ENCODE data around the gene NUP210. TPM values are rescaled to one million over a fixed set of nuclear protein-coding genes. Genes with fewer than 3 reads are reported as not detected.
A peak's percentile ranks its signal among the peaks of the same experiment; 100 is the strongest.

The NUP210 gene
- polyA plus RNA-seq, 1 experiment = 0.32 TPM

DNA sequence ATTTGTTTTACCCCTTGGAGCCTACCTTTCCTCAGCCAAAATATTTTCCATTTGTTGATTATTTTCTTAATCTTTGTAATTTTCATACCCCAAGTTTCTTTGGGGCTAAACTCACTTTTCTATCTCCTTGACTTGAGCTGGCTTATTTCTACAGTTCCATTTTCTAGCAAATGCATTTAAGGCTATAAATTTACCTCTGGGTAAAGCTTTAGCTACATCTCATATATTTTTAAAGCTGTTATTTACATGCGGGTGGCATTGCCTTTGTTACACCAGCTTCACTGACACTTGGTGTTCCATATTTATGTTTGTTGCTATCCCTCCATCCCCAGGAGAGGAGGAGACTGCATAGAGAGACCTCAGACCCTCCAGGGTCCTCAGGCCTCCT is 136.3 kb downstream of the NUP210 start:
- CTCF ChIA-PET = interaction anchor here (1.2 to 1.5 kb wide), 2 partner anchors 180 to 212 kb away, joined by 3 read pairs; no protein-coding TSS in a partner anchor
- TF ChIP-seq, protein P1, sequence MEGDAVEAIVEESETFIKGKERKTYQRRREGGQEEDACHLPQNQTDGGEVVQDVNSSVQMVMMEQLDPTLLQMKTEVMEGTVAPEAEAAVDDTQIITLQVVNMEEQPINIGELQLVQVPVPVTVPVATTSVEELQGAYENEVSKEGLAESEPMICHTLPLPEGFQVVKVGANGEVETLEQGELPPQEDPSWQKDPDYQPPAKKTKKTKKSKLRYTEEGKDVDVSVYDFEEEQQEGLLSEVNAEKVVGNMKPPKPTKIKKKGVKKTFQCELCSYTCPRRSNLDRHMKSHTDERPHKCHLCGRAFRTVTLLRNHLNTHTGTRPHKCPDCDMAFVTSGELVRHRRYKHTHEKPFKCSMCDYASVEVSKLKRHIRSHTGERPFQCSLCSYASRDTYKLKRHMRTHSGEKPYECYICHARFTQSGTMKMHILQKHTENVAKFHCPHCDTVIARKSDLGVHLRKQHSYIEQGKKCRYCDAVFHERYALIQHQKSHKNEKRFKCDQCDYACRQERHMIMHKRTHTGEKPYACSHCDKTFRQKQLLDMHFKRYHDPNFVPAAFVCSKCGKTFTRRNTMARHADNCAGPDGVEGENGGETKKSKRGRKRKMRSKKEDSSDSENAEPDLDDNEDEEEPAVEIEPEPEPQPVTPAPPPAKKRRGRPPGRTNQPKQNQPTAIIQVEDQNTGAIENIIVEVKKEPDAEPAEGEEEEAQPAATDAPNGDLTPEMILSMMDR (IDR thresholded peaks at IDR 0.05; ENCODE audit: insufficient read depth, low read depth, low read length) = no peak
- Histone ChIP-seq H3K27me3 (ENCODE audit: control insufficient read depth, insufficient read depth, low read length) (peaks cover 22% of the 10 kb centered on the region), H3K4me3 (ENCODE audit: low read depth, low read length) (no peak overlapping the region), H3K36me3 (ENCODE audit: control insufficient read depth, insufficient read depth, low read length) (no peaks in the 10 kb centered on the region)
- POLR2A ChIA-PET = no interaction called here
- DNase-seq (ENCODE audit: low read depth) = no peak

DNA sequence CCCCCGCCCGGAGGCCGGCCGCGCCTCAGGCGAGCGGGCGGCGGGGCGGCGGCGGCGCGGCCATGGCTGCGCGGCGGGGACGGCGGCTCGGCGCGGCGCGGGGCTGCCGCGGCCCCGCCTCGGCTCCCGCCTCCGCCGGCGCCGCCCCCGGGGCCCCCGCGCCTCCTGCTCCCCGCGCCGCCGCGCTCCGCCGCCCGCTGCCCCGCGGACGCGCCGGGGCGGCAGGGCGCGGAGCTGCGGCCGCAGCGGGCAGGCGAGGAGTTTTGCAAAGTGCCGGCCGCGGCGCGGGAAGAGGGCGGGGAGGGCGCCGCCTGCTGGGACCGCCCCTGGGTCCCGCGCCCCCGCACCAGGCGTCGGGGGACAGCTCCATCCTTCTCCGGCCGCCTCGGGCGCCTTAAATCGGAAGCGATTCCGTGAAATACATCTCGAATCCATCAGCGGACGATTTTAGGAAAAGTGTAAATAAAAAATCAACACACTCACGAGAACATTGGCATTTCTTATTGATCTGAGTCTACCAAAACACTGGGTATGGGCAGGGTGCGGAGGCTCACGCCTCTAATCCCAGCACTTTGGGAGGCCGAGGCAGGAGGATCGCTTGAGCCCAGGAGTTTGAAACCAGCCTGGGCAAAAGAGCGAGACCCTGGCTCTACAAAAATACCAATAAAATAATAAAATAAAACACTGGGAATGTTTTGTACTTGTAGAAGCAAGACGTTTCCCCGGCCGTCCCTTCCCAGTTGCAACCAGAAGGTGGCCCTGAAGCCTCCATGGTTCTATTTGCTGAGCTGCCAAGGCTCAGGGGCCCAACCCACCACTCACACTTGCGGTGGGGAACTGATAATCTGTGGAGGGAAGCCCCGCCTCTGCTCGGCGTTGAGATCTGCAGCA is 136.9 kb downstream of the NUP210 start:
- Histone ChIP-seq H3K36me3 (ENCODE audit: control insufficient read depth, insufficient read depth, low read length) (no peaks in the 10 kb centered on the region), H3K27me3 (ENCODE audit: control insufficient read depth, insufficient read depth, low read length) (peaks cover 22% of the 10 kb centered on the region), H3K4me3 (ENCODE audit: low read depth, low read length) (no peak overlapping the region)
- DNase-seq (ENCODE audit: low read depth) = no peak
- ChIA-PET CTCF (interaction anchor here (0.9 to 1.5 kb wide), 2 partner anchors 20 to 180 kb away, joined by 3 read pairs; no protein-coding TSS in a partner anchor), POLR2A (no interaction called here)
- TF ChIP-seq, protein P1 (IDR thresholded peaks at IDR 0.05; ENCODE audit: insufficient read depth, low read depth, low read length) = peak; percentile 8; the same call in 1 of the 2 replicates

DNA sequence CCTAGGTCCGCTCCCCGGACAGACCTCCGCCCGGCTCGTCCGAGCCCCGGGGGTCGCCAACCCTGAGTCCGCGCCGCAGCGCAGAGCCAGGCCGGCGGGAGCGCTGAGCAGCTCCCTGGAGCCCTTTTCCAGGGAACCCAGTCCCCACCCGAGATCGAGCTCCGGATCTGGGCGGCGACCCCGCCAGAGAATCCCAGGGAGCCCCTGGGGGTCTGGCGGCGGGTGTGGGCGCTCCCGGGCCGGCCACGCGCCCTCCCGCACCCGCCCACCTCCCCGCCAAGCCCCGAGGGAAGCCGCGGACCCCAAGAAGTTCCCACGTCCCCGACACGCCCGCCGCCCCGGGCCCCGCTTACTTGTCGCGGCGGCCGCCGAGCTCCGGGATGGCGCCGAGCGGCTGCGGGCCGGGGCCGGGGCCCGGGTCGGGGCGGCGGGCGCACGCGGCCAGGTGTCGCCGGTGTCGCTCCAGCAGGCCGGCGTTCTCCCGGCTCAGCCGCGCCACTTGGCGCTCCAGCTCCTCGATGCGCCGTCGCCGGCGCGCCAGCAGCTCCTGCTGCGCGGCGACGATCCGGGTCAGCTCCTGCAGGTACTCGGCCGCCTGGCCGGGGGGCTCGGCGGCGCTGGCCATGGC is 137.7 kb downstream of the NUP210 start:
- no peak for DNase-seq (ENCODE audit: low read depth)
- TF ChIP-seq, protein P1 (IDR thresholded peaks at IDR 0.05; ENCODE audit: insufficient read depth, low read depth, low read length) = no peak
- H3K36me3 ChIP-seq (ENCODE audit: control insufficient read depth, insufficient read depth, low read length) = no peaks in the 10 kb centered on the region
- ChIA-PET POLR2A (no interaction called here), CTCF (interaction anchor here (0.9 kb wide), 1 partner anchor 21 kb away, joined by 3 read pairs; no protein-coding TSS in a partner anchor)
- peaks cover 24% of the 10 kb centered on the region for H3K27me3 ChIP-seq (ENCODE audit: control insufficient read depth, insufficient read depth, low read length)
- H3K4me3 ChIP-seq (ENCODE audit: low read depth, low read length) = no peak overlapping the region

DNA sequence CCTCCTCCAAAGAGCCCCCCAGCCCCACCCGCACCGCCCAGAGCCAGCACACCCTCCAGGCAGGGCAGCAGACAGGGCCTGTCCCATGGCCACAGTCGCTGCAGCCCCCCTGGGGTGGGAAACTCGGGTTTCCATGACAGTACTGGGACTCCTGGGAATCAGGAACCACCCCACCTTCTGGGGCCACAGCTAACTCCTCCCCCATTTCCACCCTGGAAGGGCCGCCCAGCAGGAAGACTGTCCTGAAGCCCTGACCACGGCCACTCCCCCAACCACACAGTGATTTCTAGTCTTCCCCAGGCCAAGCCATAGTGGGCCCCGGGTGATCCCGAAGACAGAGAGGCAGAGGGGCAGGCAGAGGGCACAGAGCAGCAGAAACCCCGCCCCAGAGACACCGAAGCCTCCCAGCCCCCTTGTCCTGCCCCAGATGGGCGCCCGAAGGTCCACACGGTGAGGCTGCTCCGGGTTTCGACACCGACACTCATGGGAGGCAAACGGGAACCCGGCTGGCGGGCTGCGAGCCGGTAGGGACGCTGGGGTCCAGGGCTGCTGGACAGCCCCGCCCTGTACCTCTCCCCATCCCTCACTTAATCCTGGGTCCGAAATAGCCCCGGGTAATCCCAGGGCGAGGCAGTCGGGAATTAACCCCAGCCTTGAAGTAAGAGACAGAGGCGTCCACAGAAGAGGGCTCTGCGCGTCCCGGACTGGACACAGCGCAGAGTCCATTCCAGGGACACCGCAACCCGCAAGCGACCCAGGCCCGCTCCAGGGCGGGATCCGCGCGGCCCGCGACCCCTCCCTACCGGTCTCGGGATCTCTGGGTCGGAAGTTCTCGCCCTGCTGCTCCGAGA is 138.4 kb downstream of the NUP210 start:
- ChIA-PET CTCF (no interaction called here), POLR2A (no interaction called here)
- DNase-seq (ENCODE audit: low read depth) = no peak
- TF ChIP-seq, protein P1 (IDR thresholded peaks at IDR 0.05; ENCODE audit: insufficient read depth, low read depth, low read length) = no peak
- Histone ChIP-seq H3K36me3 (ENCODE audit: control insufficient read depth, insufficient read depth, low read length) (no peaks in the 10 kb centered on the region), H3K4me3 (ENCODE audit: low read depth, low read length) (no peak overlapping the region), H3K27me3 (ENCODE audit: control insufficient read depth, insufficient read depth, low read length) (peaks cover 27% of the 10 kb centered on the region)
